K562 (cell line): ENCODE results near the gene CDYL. TPM values are rescaled to one million over a fixed set of nuclear protein-coding genes. Genes with fewer than 3 reads are reported as not detected.

ENCODE experiments used
- ATAC-seq: fragments of 200-7000 bp; cut with Tn5 transposase; 3 replicates; pipeline ENCODE4 v1.9.1; 2020; ENCODE audit warnings: moderate library complexity
- BruUV-seq: library from RNA; stranded (reverse); fragments of 400-500 nt; replicated peaks from 2 replicates; lab custom pipeline; 2021; lab: Mats Ljungman, UMichigan
- CTCF ChIA-PET: fragments of 300-600 bp; formaldehyde crosslinking; extraction: SDS; loops from one replicate; lab custom pipeline; 2021; ENCODE audit warnings: low intra/inter-chr PET ratio; lab: Yijun Ruan, JAX
- POLR2A ChIA-PET: fragments of 300-600, 350-650 bp; sonication (Branson Sonifier 250); formaldehyde crosslinking; extraction: SDS; loops from one replicate; lab custom pipeline; 2021; ENCODE audit warnings: antibody characterized with exemption, inconsistent platforms; lab: Yijun Ruan, JAX
- DNase-seq, 4 experiments: peaks; one replicate each; pipeline versions ENCODE4 v3.0.0 to v3.0.0-alpha.2; 2011 to 2018; ENCODE audit warnings: low spot score in 3 of 4, mixed read lengths in 3 of 4; ENCODE audit errors: extremely low read depth in 1 of 4
- FAIRE-seq: peaks from 2 replicates; lab custom pipeline; 2011; peaks lifted over from hg19 to GRCh38; lab: Jason Lieb, UNC
- H2AFZ ChIP-seq: 2 replicates; pipeline ENCODE4 v1.6.0; 2011; ENCODE audit warnings: low read depth, low read length, control low read depth, inconsistent platforms
- H3K27ac ChIP-seq: fragments of 200-600 bp; 3 replicates; pipeline ENCODE4 v1.8.0; 2011; ENCODE audit warnings: low read depth, mild to moderate bottlenecking, control low read depth, inconsistent platforms, low read length, moderate library complexity, mixed read lengths; ENCODE audit errors: extremely low read depth
- H3K27me3 ChIP-seq, 2 experiments: fragments of 300-600 bp in 1 of 2; 2 replicates in 1 of 2; 3 replicates in 1 of 2; pipeline versions ENCODE4 v1.6.0 to v1.8.0; 2011; ENCODE audit warnings: inconsistent platforms in 2 of 2, low read length in 2 of 2, mild to moderate bottlenecking in 1 of 2, mixed read lengths in 1 of 2, moderate library complexity in 1 of 2; ENCODE audit not compliant: control insufficient read depth in 2 of 2, insufficient read depth in 2 of 2
- H3K36me3 ChIP-seq: fragments of 300-600 bp; 3 replicates; pipeline ENCODE4 v1.8.0; 2011; ENCODE audit warnings: mild to moderate bottlenecking, low read length, inconsistent platforms; ENCODE audit not compliant: control insufficient read depth, insufficient read depth
- H3K4me1 ChIP-seq, 2 experiments: fragments of 200-600 bp in 1 of 2; replicated peaks in 1 of 2; 2 replicates in 1 of 2; 3 replicates in 1 of 2; pipeline versions ENCODE4 v1.5.1 to v1.8.0; 2011; ENCODE audit warnings: inconsistent platforms in 2 of 2, low read length in 2 of 2, mild to moderate bottlenecking in 1 of 2, mixed read lengths in 1 of 2, moderate library complexity in 1 of 2; ENCODE audit not compliant: control insufficient read depth in 2 of 2, insufficient read depth in 2 of 2
- H3K4me2 ChIP-seq: 2 replicates; pipeline ENCODE4 v1.6.1; 2011; ENCODE audit warnings: low read length, control low read depth, inconsistent platforms, mixed read lengths; ENCODE audit not compliant: insufficient read depth
- H3K4me3 ChIP-seq: fragments of 200-600 bp; sonication (generic), shearing (Covaris generic); 2 replicates; pipeline ENCODE4 v1.5.1; 2016; ENCODE audit warnings: control low read depth, inconsistent platforms
- H3K79me2 ChIP-seq: fragments of 200-600 bp; 3 replicates; pipeline ENCODE4 v1.8.0; 2011; ENCODE audit warnings: low read length, inconsistent platforms; ENCODE audit not compliant: control insufficient read depth, insufficient read depth
- H3K9ac ChIP-seq, 2 experiments: 2 replicates each; pipeline versions ENCODE4 v1.6.0 to v1.6.1; 2011; ENCODE audit warnings: low read depth in 2 of 2, low read length in 2 of 2, control low read depth in 1 of 2, inconsistent platforms in 1 of 2, mild to moderate bottlenecking in 1 of 2, mixed read lengths in 1 of 2; ENCODE audit not compliant: insufficient read depth in 1 of 2
- H3K9me1 ChIP-seq: one replicate; pipeline ENCODE4 v1.6.0; 2011; ENCODE audit warnings: inconsistent platforms, mild to moderate bottlenecking, low read length, moderate library complexity; ENCODE audit not compliant: control insufficient read depth, insufficient read depth
- H3K9me3 ChIP-seq: replicated peaks from 2 replicates; pipeline ENCODE4 v1.5.1; 2011; ENCODE audit warnings: low read depth, low read length, inconsistent platforms; ENCODE audit not compliant: control insufficient read depth, insufficient read depth
- H4K20me1 ChIP-seq: replicated peaks from 2 replicates; pipeline ENCODE4 v1.6.1; 2011; ENCODE audit warnings: low read length, inconsistent platforms, mixed read lengths; ENCODE audit not compliant: control insufficient read depth, insufficient read depth
- ATF3 ChIP-seq, 2 experiments: fragments of 450-650 bp in 1 of 2; sonication (generic) in 1 of 2; formaldehyde crosslinking in 1 of 2; IDR thresholded peaks in 1 of 2; conservative IDR thresholded peaks in 1 of 2; 2 replicates each; pipeline versions ENCODE4 v1.6.1 to v1.8.1; 2016 to 2023; ENCODE audit warnings: mild to moderate bottlenecking in 2 of 2, moderate library complexity in 2 of 2, inconsistent platforms in 1 of 2, missing genetic modification reagents in 1 of 2
- RERE ChIP-seq: sonication (generic); formaldehyde crosslinking; IDR thresholded peaks from 2 replicates; pipeline ENCODE4 v1.8.0; 2023; ENCODE audit warnings: missing genetic modification reagents, mild to moderate bottlenecking, borderline replicate concordance
- TAL1 ChIP-seq: fragments of 450-650 bp; IDR thresholded peaks from 2 replicates; pipeline ENCODE4 v1.6.1; 2016; ENCODE audit warnings: mild to moderate bottlenecking
- WGBS: fragments of 100-300 bp; shearing (Covaris generic); methylation state at CpG from one replicate; pipeline ENCODE4 v1.1.6; 2016; ENCODE audit warnings: low coverage, mixed read lengths; ENCODE audit not compliant: insufficient coverage; ENCODE audit errors: missing lambda C conversion rate; 5-methylcytosine and 5-hydroxymethylcytosine counted together
- in situ Hi-C: fragments of 300-500 bp; cut with MboI; formaldehyde crosslinking; loops from 4 replicates; pipeline ENCODE4 v1.15.0; 2018; ENCODE audit warnings: inconsistent platforms, mixed read lengths
- intact Hi-C: fragments of 100-400 bp; cut with micrococcal nuclease; formaldehyde crosslinking; loops from 2 replicates; pipeline ENCODE4 v1.14.2; 2022
- polyA plus RNA-seq, 8 experiments: library from polyadenylated mRNA; depleted of rRNA in 4 of 8; stranded (reverse) in 5 of 8; unstranded in 3 of 8; fragments of >200 nt; fragmentation: Nextera tagmentation in 2 of 8; fragmentation: Illumina TruSeq in 1 of 8; extraction: Ambion mirVana in 2 of 8; extraction: Trizol in 1 of 8; gene quantifications; 2 replicates each; pipeline versions ENCODE4 v1.2.1 to v1.2.3, GENCODE V29; 2011 to 2014; ENCODE audit warnings: inconsistent platforms in 1 of 8, missing spikeins in 1 of 8
- total RNA-seq, 7 experiments: library from RNA; depleted of rRNA in 6 of 7; stranded (reverse); fragments of >200 nt in 6 of 7; fragmentation: Illumina TruSeq in 2 of 7; extraction: Trizol in 2 of 7; gene quantifications; 2 replicates each; pipeline versions ENCODE4 v1.2.1 to v1.2.3, GENCODE V29; 2011 to 2021; ENCODE audit warnings: low replicate concordance in 1 of 7
- TF ChIP-seq, protein P1 (sequence below): sonication (generic); formaldehyde crosslinking; IDR thresholded peaks from 2 replicates; pipeline ENCODE4 v1.8.0; 2023; ENCODE audit warnings: mild to moderate bottlenecking, missing genetic modification reagents

CDYL gene
- total and polyA plus RNA-seq, 9 of the 15 experiments (the other 6 are each of a cell fraction or from before 2014, with no cell fraction given): 8.1 to 45.8 (median 40.8) TPM

DNA sequence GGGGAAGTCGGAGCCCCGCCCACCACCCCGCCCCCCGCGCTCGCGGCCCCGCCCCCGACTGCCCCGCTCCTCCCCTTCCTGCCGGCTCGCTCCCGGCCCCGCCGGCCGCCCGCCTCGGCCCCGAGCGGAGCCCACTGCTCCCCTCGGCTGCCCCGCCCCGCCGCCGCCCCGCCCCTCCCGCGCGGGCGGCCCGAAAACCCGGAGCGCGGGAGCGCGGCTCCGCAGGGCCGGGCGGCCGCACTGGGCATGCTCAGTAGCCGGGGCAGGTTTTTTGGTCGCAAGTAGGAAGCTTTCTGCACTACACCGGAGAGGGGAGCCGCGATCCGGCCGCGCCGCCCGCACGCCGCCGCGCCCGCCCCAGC lies at the start of gene CDYL (continued):
- TF ChIP-seq, protein P1, sequence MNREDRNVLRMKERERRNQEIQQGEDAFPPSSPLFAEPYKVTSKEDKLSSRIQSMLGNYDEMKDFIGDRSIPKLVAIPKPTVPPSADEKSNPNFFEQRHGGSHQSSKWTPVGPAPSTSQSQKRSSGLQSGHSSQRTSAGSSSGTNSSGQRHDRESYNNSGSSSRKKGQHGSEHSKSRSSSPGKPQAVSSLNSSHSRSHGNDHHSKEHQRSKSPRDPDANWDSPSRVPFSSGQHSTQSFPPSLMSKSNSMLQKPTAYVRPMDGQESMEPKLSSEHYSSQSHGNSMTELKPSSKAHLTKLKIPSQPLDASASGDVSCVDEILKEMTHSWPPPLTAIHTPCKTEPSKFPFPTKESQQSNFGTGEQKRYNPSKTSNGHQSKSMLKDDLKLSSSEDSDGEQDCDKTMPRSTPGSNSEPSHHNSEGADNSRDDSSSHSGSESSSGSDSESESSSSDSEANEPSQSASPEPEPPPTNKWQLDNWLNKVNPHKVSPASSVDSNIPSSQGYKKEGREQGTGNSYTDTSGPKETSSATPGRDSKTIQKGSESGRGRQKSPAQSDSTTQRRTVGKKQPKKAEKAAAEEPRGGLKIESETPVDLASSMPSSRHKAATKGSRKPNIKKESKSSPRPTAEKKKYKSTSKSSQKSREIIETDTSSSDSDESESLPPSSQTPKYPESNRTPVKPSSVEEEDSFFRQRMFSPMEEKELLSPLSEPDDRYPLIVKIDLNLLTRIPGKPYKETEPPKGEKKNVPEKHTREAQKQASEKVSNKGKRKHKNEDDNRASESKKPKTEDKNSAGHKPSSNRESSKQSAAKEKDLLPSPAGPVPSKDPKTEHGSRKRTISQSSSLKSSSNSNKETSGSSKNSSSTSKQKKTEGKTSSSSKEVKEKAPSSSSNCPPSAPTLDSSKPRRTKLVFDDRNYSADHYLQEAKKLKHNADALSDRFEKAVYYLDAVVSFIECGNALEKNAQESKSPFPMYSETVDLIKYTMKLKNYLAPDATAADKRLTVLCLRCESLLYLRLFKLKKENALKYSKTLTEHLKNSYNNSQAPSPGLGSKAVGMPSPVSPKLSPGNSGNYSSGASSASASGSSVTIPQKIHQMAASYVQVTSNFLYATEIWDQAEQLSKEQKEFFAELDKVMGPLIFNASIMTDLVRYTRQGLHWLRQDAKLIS (CRISPR knock-in tag): no peak
- no peak for TF ChIP-seq TAL1

DNA sequence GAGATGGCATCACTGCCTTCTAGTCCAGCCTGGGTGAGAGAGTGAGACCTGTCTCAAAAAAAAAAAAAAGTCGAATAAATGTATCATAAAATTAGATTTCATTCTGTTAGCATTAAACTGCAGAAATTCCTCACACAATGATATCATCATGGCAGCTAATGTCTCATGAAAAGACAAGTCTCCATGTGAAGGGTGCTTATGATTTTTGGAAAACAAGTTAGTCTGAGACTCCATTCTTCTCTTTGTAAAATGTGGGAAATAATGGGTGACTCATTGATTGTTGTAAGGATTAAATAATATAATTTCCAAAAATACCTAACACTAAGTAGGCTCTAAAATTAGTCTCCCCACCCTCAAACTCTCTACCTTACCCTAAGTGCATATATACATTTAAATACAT lies 49.6 kb upstream of the CDYL start:
- intact Hi-C loops (loop anchor here (5.0 kb wide), 3 partner anchors 121 to 201 kb away; no protein-coding TSS in a partner anchor), in situ Hi-C loops (no loop called here)
- no peaks in the 10 kb centered on the region for H3K27me3 ChIP-seq
- no TSS peak for BruUV-seq
- peak overlapping the region; percentile 96 for H2AFZ ChIP-seq
- H3K36me3 ChIP-seq: no peaks in the 10 kb centered on the region
- peaks cover 5% of the 10 kb centered on the region for H3K9me1 ChIP-seq
- no peak for DNase-seq
- ChIA-PET CTCF (no interaction called here), POLR2A (interaction anchor here (1.4 to 2.1 kb wide), 2 partner anchors 9 to 13 kb away, joined by 5 to 8 read pairs; no protein-coding TSS in a partner anchor)
- peaks cover 24 to 36% of the 10 kb centered on the region in 2 experiments for H3K4me1 ChIP-seq
- H3K9ac ChIP-seq: peak overlapping the region in 1 of 2 experiments; percentile 78; a peak in 2 of 4 replicates
- peak overlapping the region; percentile 93 for H3K27ac ChIP-seq
- ATAC-seq: no peak
- FAIRE-seq: no peak
- H4K20me1 ChIP-seq: no peaks in the 10 kb centered on the region
- H3K9me3 ChIP-seq: peaks cover 4% of the 10 kb centered on the region; the same call in 1 of the 2 replicates
- H3K4me3 ChIP-seq: no peak overlapping the region
- no peaks in the 10 kb centered on the region for H3K79me2 ChIP-seq
- 13% methylated on average over 1 of the region's 1 CpG for WGBS
- peak overlapping the region; percentile 76; the same call in 1 of the 2 replicates for H3K4me2 ChIP-seq
- no peak for TF ChIP-seq RERE (CRISPR knock-in tag)
- TF ChIP-seq ATF3 (IDR thresholded peaks at IDR 0.05): peak; percentile 62; the same call in 1 of the 2 replicates
- TF ChIP-seq ATF3 (CRISPR knock-in tag; conservative IDR thresholded peaks at IDR 0.05): no peak
